Measurements from ENCODE around the gene MMP13.

DNA sequence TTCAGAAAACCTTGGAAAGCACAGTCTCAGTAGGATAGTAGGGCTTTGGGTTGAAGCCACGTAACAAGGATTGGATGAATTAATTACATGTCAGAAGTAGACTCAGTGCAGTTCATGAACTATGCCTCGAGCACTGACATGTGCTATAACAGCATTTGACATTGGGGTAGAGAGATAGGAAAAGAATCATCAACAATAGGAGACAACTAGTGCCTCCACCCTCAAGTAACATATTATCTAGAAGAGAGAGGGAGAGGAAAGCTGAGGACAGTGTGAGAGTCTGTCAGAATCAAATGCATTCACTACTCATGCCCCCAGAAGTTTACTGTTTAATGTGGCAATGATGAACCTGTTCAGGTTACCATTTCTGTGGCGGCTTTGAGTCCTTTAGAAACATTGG is 26.4 kb downstream of the MMP13 start:
- TF ChIP-seq, protein P1, sequence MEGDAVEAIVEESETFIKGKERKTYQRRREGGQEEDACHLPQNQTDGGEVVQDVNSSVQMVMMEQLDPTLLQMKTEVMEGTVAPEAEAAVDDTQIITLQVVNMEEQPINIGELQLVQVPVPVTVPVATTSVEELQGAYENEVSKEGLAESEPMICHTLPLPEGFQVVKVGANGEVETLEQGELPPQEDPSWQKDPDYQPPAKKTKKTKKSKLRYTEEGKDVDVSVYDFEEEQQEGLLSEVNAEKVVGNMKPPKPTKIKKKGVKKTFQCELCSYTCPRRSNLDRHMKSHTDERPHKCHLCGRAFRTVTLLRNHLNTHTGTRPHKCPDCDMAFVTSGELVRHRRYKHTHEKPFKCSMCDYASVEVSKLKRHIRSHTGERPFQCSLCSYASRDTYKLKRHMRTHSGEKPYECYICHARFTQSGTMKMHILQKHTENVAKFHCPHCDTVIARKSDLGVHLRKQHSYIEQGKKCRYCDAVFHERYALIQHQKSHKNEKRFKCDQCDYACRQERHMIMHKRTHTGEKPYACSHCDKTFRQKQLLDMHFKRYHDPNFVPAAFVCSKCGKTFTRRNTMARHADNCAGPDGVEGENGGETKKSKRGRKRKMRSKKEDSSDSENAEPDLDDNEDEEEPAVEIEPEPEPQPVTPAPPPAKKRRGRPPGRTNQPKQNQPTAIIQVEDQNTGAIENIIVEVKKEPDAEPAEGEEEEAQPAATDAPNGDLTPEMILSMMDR (IDR thresholded peaks at IDR 0.05; ENCODE audit: low read depth, low read length): no peak
- TF ChIP-seq EZH2phosphoT487 (IDR thresholded peaks at IDR 0.05; ENCODE audit: low read depth): no peak

All from OCI-LY3 (cell line).